GM19372 (cell line): ENCODE measurements around the gene RCOR2.

Experiments used
- ATAC-seq: cut with Tn5 transposase; IDR thresholded peaks from one replicate; pipeline ENCODE4 v1.9.1; 2021; ENCODE audit warnings: mild to moderate bottlenecking, low read depth, moderate library complexity; ENCODE audit not compliant: unreplicated experiment

RCOR2 gene

GRCh38 chr11:63929616-63930015 lies 12.7 kb upstream of the RCOR2 start:
- ATAC-seq = no peak

DNA sequence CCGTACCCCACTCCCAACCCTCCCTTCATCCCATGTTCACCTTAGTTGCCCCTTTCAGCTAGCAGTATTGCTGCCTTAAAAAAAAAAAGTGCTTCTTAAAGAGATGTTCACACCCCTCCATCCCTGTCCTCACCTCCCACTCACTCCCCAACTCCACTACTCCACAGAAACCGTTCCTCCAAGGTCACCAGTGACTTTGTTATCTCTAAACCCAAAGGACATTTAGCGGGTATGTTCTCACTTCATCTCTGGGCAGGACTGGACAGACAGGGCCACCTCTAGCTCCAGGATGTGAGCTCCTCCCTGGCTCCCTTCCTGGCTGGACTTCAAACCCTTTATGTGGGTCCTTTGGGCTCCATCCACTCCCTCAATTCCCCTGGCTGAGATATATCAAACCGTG lies 6.4 kb upstream of the RCOR2 start:
- ATAC-seq = no peak

DNA sequence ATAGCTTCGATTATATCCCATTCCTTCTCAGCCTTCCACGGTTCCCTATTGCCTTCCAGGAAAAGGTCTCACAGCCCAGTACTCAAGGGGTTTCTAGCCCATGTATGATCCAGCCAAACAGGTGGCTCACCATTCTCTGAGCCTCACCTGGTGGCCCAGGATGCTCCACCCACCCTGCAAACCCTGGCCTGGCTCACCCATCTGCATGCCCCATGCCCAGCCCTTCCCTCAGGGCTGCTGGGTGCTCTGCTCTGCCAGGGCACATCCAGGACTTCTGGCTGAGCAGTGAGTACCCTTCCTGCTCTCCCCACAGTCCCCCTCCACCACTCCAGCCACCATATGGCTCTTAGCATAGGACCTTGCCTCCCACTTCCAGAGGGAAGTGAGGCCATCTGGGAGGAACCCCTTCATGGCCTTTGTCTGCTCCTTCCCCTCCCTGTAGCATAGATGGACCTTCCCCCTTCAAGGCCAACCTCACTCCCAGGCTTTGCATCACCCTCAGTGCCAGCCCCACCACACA lies 5.8 kb upstream of the RCOR2 start:
- ATAC-seq = no peak

DNA sequence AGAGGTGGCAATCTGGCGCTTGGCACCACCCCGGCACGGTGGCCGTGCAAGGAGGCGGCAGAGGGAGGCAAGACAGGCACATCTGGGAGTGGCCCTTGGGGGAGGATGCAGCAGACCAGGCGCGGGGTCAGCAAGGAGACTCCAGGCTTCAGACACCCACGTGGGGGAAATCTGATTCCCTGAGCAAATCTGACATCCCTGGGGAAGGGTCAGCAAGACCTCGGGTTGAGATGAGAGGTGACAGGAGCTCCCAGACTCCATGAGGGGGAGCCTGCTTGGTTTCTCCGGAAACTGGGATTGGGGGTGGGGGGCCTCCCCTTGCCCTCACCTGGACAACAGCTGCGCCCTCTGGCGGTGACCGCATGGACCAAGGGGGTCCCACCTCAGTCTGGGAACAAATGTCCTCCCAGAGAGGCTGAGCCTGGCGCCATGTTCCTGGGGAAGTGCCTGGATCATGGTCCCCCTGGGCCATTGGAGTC lies 4.0 kb upstream of the RCOR2 start:
- no peak for ATAC-seq

DNA sequence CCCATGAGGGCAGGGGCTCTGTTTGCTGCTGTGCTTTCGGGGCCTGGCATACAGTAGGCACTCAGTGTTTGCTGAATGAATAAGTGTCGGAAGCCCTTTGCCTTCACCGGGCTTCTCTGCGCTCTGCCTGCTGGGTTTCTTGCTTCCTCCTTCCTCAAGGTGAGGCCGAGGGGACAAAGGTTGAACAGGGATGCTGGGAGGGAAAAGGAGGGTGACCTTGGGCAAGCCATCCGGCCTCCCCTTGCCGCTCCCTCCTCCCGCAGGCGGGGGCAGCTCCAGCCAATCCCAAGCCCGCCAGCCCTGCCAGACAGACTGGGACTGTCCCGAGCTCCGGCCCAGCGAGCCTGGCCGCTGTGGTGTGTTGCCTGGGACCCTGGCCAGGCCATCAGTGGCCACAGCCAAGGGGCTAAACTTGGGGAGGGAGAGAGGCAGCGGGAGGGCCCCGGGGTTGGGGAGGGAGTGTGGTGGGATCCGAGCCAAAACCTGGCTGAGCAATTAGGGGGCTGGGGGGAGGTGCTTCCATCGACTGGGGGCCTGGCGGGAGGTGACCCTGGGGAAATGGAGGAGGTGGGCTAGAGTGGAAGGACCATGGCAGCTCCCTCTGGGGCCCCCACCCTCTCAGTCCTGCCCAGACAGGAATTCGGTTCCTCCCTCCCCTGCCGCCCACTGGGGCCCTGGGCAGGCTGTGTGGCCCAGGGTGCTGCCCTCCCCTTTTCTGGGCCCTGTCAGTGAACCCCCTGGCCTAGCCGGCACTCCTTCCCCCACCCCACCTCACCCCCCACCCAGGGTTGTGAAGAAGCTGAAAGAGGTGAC lies 3.4 kb upstream of the RCOR2 start:
- no peak for ATAC-seq

GRCh38 chr11:63919267-63920125 lies 2.5 kb upstream of the RCOR2 start:
- no peak for ATAC-seq

GRCh38 chr11:63918507-63919191 lies 1.7 kb upstream of the RCOR2 start:
- no peak for ATAC-seq

GRCh38 chr11:63917692-63918506 lies 935 bp upstream of the RCOR2 start:
- ATAC-seq = no peak

DNA sequence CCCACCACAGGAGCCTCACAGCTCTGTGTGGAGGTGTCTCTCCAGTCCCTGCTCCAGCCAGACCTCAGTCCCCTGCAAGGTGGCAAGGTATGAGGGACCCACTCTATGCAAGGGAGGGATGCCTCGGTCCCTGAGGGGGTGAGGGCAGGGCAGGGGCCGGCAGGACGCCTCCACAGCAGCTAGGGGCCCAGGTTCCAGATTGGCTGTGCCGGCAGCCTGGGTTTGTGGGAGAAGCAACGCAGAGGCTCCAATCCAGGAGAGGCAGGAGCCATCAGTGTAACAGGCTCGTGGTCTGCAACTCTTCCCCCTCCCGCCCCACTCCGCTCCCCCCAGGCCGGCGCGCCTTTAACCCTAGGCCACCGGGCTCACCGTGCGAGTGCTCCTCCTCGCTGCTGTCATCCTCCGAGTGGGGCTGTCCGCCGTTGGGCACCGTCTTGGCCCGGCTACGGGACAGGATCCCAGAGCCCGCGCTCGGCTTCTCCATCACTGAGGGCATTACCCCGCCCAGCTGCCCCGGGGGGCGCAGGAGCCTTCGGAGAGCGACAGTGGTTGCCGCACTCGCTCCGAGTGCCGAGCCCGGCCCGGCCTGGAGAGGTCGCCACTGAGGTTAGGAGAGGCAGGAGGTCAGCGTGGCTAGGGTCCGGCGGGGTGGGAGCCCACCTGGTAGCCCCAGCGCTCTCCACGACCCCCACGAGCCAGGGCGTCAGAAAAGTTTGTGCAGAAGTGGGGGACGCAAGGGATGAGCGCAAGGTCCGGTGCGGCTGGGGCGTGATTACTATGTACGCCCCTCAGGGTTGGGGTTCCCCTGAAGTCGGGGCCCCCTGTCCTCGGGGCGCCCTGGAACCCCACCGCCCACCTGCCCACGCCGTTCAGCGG lies 765 bp downstream of the RCOR2 start:
- no peak for ATAC-seq

- no peak for ATAC-seq
These were observed 1.9 kb downstream of the RCOR2 start for GRCh38 chr11:63914896-63915691.

- no peak for ATAC-seq
These were observed 2.8 kb downstream of the RCOR2 start for GRCh38 chr11:63913866-63914830.

DNA sequence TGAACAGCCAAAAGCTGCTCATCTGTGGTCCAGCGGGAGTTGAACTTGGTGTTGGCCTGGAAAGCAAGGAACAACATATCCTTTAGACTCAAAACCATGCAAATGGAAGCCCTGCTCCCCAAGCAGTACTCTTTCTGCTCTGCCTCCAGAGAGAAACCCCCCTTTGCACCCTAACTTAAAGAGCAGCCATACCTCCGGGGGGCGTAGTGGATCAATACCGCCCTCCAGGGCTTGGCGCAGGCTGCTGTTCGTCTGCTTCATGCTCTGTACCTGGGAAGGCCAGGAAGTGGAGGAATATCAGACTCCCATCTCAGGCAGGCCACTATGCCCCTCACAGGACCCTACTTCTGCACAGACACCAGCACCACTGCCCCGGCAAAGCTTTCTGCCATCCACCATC lies 4.3 kb downstream of the RCOR2 start:
- no peak for ATAC-seq

- ATAC-seq = no peak
These were observed 5.1 kb downstream of the RCOR2 start for GRCh38 chr11:63911876-63912275.

DNA sequence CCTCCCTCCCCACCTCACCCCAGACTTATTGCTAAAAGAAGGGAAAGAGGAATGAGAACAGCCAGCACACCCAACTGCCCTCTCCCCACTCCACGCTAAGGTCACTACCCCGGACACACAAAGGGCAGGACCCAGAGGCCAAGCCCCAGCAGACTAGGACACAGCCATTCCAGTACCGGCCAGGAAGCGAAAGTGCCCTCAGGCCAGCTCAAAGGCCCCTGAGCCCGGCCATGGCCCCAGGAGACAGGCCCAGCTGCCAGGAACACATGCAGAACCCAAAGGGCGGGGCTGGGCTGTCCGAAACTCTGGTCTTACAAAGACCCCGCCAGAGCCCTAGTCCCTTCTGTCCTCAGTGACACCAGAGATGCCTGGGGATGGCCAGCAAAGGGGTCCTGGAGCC lies 5.5 kb downstream of the RCOR2 start:
- ATAC-seq = no peak

DNA sequence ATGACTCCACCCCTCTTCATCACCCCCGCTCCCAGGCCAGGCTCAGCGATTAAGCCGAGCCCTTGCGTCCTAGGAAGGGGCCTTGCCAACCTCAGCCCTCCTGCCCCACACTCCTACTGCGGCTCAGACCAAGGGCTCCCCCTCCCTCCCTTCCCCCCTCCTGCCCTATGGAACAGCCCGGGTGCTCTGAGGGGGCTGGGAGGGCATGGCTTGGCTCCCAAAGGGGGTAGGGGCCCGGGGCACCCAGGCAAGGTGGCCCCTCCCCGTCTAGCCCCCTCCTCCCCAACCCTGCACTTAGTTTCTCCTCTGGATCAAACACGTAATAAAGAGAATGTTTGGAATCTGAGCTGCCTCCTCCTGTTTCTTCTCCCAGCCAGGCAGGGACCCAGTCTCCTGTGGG lies 6.3 kb downstream of the RCOR2 start:
- no peak for ATAC-seq

DNA sequence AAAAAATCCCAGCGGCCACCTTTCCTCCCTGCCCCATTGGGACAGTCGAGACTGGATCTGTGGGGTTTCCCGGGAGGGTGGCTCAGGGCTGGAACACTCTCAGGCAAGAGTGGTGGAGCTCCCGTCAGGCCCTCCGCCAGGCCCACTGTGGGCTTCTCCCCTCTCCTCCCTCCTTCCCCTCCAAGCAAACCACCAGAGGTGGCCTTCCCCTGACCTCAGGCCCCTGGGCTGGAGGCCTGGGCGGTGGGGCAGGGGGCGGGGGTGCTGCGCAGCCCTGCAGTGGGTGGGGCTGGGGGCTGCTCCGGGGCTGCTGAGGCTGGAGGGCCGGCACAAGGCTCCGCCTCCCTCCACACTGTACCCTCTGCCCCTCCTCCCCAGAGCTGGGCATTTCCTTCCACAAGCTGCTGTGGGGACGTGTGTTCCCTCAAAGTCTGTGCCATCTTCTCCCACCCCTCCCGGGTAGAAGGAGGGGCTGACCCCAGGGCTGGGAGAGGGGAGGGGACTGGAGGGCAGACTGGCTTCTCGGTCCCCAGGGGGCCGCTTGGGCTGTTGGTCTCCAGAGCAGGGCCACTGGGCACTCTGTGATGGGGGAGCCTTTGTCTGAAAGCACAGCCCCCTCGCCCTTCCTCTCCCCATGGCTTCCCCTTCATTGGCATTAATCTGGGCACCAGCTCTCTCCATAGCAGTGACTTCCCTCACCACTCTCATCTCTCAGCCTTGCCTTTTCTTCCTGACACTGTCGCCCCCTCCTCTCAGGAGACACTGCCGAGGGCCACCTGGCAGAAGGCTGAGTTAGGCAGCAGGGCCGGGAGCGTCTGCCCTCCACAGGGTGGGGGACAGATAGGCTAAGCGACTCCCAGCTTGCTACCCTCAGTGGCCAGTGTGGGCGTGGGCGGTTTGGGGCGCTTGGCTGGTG lies 7.1 kb downstream of the RCOR2 start:
- ATAC-seq = no peak
